ENCODE measurements around the gene LRFN4.
A peak's percentile ranks its signal among the peaks of the same experiment; 100 is the strongest.

The LRFN4 gene

DNA sequence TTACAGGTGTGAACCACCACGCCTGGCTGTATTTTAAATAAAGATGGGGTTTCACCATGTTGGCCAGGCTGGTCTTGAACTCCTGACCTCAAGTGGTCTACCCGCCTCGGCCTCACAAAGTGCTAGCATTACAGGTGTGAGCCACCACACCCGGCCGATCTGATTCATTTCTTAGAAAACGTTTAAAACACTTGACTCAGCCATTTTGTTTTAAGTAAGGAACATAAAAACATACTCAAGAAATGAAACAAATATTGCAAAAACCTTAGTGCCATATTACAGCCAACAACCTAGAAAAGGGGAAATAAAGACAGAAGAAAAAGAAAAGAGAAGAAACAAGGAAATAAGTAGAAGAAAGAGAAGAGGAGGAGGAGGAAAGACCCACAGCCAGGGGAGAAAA, 17.4 kb downstream of the LRFN4 start:
- DNase-seq = no peak

DNA sequence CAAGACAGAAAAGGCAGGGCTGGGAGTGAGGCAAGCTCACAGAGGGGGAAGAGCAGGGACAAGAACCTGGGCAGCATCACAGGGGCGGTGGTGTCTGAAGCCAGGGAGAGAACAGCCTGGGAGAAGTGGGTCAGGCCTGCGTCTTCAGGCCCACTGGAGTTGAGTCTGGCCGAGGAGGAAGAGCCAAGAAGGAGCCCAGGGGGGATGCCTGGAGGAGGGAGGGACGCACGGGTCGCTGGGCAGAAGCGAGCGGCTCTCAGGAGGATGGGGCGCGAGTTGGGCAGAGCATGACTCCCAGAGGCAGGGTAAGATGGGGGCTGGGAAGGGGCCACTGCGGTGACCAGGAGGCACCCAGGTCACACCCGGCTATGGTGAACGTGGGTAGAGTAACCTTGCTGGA, 18.5 kb downstream of the LRFN4 start:
- DNase-seq = no peak

DNA sequence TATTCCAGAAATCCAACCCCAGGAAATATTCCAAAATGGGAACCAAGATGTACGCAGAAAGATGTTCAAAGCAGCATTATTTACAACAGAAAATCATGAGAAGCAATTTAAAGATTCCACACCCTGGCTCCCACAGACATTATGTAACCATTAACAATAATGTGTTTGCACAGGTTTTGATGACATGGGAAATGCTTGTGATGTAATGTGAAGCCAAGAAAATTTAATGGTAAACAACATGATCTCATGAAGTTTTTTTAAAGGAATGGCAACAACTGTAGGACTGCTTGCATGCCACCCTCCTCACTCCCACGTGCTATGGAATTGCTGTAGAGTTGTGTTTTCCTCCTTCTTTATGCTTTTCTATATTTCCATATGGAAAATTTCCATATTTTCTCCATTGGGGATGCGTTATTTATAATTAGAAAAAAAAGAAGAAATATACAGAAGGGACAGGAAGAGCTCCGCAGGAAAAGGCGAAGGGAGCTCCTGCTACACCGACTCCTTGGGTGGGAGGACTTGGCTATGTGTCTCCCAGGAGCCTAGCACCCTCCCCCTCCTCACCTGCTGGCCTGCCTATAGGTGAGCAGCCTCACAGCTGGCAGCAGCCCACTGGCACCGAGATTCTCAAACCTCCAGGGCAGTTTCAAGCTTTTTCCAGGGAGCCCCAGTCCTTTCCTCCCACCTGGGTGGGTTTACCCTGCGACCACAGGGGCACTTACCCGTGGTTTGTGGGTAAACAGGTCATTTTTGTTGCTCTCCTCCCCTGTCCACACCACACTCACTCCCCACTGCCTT, 20.9 kb downstream of the LRFN4 start:
- DNase-seq = no peak

DNA sequence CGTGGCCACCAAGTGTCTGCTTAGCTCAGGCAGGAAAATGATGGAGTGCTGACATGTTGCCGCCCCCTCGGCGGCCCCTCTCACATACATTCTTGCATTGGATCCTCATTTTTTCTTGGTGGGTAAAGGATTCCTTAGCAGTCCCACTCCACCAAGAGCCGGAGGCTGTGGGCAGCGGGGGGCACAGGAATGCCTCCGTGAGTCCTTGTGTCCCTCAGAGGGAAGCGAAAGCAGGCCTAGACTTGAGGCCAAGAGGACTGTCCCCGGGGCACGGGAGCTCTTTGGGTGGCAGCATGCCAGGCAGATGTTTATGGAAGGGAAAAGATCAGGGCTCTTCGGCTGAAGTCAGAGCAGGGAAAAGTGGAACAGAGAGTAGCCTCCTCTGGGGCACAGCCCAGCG, 21.6 kb downstream of the LRFN4 start:
- no peak for DNase-seq

DNA sequence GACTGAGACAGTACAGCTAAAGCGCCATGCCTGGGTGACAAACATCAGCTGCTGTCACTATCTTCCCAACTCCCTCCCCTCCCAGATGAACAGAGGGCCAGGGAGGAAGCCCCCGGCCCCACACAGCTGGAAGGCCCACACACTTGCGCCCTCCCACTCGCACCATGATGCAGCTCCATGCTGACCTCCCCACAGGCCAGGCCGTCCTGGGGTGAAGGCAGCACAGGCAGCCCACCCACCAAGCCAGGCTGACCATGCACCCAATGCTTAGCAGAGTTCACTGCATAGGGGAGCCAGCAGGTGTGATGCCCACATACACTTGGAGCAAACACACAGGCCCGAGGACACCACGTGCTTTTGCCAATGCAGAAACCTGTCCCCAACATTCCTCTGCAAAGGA, 22.1 kb downstream of the LRFN4 start:
- no peak for DNase-seq

DNA sequence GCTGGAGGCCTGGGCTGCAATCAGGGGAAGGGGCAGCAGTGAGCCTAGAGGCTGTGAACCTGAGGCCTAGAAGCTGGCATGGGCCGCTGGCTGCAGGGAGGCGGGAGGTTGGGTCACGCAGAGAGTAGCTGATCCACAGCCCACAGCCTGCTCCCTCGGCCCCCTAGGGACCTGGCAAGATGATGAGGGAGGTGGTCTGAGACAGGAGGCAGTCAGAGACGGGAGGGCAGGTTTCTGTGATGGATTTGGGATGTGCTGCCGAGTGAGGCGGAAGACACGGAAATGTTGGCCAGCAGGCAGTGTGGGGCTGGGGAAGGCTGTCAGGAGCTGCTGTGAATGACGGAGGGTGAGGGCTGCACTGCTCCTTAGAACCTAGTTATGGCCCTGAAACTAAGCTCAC, 22.7 kb downstream of the LRFN4 start:
- DNase-seq = no peak

DNA sequence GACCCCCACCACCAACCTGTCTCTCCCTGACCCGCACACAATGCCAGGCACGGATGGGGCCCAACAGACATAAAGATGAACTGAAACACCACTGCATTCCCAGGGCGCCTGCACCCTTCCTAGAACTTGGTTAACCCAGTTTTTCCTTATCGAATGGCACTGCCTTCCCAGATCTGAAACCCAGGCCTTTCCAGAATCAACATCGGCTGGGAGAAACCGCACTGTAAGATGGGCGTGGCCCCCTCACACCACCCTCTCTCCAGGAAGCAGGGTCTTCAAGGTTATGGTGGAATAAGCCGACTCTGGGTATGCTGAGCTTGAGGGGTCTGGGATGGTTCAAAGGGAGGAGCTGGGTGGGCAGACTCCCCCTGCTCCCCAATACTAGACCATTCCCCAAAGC, 23.1 kb downstream of the LRFN4 start:
- no peak for DNase-seq

DNA sequence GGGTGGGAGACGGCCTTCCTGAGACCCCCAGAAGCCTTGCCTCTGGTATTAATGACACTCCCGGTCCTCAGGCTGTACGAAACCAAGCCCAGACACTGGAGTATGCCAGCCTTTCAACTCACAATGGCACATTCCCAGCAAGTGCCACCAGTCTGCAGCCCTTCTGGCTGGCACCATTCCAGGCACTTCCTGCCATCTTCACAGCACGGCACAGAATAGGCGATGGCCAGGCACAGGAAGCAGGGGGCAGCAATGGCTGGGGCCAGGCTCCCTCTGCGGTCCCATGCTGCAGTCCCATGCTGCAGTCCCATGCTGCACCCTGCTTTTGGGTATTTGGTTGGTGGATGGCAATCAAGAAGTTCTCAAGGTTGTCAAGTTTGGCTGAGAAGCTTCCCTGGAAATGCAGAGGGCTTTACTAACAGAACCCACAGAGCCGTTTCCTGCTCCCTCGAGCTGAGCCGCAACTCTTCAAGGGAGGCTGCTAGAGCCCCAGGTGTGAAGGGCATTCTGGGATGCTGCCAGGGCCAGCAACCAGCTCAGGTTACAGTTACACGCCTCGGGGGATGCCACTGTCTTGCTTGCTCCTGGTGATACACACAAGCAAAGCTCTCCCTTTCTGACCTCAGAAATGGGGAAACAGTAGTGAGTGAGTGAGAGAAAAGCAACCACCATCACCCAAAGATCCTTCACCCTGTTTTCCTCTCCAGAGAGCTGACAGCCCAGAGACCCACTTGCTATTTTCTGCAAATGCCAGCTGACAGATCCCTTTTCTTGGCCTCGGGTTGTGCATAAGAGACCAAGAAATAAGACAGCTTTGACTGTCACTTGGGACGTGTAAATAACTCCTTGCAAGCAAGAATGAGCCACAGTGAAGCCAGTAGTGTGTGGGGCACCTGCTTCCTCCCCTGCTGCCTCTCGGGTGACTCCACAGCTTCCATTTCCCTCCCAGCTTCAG, 23.9 kb downstream of the LRFN4 start:
- no peak for DNase-seq

DNA sequence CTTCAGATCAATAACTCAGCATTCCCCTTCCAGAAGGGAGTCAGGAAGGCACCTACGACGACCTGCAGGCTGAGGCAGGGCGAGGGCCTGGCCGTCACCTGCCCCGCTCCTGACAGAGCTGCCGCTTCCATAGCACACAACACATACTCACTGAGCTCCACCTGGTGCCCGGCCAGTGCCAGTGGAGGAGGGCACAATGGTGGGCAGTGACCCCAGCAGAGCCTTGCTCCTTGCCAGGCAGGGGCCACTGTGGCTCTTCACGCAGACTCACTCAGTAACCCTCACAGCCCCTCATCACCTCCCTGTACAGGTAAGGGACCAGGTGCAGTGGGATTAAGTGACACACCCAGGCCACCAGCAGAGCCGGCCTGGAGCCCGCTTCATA, 24.6 kb downstream of the LRFN4 start:
- no peak for DNase-seq

DNA sequence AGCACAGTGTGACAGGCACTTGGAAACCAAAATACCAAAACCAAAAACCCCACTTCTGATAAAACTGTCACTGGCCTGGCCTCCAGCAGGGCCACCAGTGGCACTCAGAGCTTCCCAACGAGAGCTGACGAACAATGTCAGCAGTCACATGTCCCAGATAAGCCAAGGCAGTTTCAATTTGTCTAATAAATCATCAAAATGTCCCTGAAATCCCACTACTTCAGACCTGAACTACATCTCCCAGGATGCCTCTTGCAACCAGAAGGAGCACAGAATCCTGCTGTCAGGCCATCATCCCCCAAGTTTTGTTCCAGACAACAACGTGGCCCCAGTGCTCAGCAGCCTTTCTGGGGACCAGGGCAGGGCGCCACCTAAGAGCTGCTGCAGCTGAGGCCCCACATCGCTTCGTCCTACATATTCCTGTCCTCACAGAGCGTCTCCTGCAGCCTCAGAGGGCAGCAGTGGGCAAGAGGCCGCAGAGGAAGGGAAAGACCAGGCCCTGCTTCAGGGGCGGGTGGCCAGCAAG, 25.1 kb downstream of the LRFN4 start:
- DNase-seq = no peak

DNA sequence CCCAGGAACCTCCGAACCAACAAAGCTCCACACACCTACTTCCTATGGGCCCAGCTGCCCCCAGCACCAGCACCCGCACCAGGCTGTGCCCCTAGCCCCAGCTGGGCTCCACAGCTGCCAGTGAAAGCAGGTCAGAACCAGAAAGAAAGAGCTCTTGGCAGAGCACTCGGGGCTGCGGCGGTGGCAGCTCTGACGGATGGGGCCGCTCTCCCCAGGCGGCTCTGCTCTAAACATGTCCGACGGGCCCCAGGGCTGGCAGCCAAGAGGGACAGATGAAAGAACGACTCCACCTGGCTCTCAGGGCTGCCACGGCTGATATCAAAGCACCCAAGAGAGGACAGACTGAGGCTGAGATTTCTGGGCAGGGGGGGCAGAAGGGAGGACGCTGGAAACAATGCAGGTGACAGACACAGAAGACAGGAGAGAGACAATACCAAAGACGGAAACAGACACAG, 25.7 kb downstream of the LRFN4 start:
- DNase-seq = no peak

DNA sequence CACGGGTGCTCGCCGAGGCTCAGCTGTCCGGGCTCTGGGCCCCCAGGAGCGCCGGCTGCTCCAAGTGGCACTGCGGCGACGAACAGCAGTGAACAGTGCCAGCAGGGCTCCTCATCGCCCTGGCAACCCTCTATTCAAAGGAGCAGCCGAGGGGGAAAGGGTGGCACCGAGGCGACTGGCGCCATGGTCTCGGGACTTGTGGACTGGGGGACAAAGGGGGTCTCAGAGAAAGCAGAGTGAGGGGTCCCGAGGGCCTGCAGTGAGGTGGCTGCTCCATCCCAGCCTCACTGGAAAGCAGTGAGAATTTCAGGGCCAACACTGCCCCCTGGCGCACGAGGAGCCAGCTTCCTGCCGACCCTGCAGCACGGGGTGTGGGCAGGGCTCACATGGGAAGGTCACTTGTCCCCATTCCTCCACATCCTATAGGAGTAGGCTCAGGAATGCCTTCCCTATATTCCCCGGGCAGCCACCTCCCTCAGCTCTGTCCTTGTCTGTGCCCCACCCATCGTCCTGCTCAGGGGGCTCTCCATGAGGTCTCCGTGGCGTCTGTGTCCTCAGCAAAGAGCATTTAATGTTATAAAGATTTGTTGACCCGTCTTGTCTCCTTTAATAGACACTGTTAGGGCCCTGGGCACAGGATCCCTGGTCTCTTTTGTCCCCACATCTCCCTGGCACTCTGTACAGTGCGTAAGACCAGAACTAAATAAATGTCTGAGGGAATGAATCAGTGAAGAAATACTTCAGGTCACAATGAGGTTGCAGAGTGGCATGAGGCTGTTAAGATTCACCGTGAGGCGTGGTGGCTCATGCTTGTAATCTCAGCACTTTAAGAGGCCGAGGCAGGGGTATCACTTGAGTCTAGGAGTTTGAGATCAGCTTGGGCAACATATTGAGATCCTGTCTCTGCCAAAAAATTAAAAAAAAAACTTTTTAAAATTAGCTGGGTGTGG, 26.4 kb downstream of the LRFN4 start:
- peak; percentile 35 for DNase-seq

DNA sequence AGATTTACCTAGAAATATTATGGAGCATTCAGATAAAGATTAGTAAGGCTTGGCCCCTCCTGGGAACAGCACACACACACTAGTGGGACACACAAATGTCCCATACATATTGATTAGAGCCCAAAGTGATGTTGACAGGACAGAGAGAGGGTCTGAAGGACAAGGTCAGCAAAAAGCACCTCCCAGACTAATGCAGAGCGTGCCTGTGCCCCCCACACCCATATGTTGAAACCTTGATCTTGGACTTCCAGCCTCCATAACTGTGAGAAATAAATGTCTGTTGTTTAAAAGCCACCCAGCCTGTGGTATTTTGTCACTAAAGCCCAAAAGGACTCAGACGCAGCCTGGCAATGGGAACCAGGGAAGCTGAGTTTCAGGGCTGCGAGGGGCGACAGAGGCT, 27.6 kb downstream of the LRFN4 start:
- DNase-seq = no peak

DNA sequence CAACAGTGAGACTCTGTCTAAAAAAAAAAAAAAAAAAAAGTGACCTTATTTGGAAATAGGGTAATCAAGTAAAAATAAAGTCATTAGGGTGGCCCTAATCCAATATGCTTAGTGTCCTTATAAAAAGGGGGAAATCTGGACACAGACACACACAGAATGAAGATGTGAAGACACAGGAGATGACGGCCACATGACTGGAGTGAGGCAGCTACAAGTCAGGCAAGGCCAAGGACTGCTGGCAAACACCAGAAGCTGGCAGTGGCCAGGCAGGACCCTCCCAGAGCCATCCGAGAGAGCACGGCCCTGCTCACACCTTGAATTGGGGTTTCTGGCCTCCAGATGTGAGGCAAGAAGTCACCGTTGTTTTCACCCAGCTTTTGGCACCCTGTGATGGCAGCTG, 28.6 kb downstream of the LRFN4 start:
- DNase-seq = no peak

DNA sequence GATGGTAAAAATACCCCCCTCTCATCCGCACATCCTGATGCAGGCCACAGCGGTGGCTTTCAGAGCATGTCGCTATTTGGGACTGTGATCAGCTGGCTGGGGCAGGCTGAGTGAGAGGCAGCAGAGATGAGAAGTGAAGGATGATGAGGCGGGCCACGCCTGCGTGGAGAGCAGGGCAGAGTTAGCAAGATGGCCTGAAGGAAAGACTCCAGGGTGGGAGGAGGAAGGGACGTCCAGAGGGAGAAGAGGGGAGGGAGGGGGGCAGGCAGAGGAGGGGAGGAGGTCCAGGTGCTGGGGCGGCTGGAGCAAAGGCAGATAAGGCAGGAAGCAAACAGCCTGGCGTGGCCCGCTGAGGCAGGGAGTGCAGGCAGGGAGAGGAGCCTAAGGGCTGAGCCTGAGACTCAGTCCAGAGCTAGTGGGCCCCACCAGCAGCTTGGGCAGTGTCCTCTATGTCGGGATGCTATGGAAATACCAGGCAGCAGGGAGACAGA, 29.1 kb downstream of the LRFN4 start:
- no peak for DNase-seq

DNA sequence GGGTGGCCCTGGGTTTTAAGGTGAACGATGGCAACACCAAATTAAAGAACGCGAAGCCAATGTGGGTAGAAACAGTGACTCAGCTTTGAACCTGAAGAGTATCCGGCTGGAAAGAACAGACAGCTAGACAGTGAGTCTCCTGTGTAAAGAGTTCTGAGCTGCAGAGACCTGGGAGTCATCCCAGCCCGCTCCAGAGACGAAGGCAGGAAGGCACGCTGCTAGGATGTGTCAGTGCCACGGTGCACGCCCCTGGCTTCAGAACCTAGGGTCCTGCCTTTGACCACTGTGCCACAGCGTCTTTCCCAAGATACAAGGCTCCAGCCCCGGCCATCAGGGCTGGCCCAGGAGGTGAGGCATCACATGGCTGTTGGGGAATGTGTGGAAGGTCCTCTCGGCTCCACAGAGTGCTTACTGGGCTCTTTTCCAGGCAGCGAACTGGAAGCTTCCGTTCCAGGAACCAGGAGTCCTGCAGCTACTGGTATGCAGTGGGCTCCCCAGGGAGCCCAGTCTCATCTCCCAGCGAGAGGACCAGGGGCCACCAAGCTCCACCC, 29.9 kb downstream of the LRFN4 start:
- DNase-seq = no peak

DNA sequence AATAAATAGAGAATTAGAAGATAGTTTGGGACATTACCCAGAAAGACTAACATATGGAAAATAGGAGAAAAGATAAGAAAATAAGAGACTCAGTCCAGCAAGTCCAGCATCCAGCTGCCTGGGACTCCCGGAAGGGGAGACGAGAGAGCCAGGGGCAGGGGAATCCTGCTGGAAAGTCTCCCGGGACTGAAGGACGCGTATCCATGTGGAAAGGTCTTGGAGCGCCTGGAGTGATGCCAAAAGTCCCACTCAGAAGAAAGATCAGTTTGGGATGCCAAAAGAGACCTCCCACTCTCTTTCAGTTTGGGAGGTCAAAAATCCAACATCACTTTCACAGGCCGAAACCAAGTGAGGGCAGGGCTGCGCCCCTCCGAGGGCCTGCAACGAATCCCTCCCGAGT, 30.7 kb downstream of the LRFN4 start:
- DNase-seq = no peak

DNA sequence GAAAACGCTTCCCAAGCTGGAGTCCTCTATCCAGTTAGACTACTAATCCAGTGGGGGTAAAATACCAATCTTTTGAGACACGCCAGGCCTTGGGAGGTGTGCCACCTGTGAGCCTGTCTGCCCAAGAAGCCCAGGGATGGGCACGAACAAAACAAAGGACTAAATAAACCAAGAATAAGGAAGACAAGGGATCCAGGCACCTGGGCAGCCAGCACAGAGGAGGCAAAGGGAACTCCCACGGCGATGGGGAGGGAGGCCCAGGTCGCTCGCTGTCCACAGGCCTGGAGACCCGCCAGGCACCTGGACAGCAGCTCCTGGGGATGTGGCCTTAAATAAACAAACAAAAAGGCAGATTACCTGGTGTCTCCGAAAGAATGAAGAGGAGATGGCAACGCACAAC, 31.4 kb downstream of the LRFN4 start:
- DNase-seq = no peak

DNA sequence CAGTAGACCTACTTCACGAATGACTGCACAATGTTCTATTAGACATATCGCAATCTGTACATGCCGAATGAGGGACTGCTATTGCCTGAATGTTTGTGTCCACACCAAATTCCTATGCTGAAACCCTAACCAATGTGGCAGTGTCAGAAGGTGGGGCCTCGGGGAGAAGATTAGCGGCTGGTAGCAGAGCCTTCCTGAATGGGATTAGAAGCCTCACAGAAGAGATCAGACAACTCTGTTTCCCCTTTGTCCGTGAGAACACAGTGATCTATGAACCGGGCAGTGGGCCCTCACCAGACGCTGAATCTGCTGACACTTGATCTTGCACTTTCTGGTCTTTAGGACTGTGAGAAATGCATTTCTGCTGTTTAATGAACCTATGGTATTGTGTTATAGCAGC, 33.1 kb downstream of the LRFN4 start:
- DNase-seq = no peak

DNA sequence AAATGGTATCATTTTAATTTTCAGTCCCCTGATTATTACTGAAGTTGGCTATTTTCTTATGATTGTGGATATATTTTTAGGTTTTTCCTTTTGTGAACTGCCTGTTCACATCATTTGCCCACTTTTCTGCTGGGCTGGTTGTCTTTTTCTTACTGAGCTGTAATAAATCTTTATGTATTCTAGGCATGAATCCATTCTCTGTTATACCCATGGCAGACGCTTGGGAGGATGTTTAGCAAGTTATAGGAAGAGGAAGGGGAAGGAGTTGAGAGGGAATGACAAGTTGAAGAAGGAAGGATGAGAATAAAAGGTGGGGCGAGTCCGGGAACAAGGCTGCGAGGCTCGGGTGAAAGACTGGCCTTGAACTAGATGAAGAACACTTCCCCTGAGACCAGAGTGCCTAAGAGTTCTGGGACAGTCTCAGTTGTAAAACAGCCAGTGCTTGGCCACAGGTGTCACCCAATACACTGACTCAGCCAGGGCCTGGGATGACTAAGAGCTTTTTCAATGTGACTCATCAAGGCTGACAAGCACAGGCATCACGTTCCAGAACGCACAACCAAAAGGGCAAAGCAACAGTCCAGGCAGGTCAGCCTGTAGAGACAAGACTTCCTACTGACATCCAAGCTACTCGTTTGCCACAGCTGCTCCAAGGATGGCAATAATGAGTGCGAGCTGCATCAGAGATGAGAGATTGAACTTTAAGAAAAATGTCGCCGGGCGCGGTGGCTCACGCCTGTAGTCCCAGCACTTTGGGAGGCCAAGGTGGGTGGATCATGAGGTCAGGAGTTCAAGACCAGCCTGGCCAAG, 35.2 kb downstream of the LRFN4 start:
- DNase-seq = no peak

DNA sequence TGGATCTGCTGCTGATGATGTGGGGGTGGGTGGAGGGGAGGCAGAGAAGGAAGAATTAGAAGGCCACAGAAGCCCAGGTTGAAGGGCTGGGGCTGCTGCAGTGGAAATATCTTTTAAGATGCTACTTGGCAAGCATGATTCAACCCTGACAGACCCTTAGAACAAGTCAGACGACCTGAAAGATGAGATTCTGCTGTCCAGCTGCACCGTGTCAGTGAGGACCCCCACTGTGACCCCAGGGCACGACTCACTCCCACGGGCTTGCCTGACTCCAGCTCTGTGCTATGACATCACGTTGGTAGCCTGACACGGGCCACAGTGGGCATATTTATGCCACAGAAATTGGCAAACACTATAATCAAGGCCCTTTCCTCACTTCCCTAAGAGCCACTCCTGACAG, 36.0 kb downstream of the LRFN4 start:
- no peak for DNase-seq
